ENCODE measurements around the gene KLK12.

KLK12 gene

DNA sequence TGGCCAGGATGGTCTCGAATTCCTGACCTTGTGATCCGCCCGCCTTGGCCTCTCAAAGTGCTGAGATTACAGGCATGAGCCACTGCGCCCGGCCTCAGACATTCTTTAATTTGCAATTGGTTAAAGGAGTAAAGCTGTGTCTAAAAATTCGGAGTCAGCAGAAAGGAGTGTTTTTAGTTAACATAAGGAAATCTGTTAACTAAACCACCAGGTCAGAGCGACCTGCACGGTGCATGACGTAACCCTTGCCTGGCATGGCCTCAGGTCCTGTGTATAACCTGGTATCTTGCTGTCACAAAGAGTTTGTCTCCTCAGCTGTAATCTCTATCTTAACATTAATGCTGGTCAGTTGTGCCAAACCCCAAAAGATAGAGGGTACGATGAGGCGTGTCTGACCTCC, 9.5 kb upstream of the KLK12 start:
- DNase-seq, result no peak

DNA sequence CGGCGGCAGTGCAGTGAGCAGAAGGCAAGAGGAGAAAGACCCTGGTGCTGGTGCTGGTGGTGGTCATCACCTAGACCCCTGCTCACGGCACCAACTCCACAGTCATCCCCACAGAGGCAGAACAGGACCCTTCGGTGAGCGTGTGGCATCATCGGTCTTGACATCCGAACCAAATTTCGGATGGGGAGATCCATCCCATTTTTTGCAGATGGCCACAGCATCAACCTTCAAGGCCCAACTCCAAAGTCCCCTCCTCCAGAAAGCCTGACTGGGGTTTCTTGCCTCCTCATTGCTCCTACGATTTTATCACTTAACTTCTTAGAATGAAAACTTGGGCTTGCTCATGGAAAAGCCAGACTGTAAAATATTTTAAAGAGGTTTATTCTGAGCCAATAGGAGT, 8.7 kb upstream of the KLK12 start:
- no peak for DNase-seq

- no peak for DNase-seq
These were observed 5.3 kb upstream of the KLK12 start for GRCh38 chr19:51040151-51040550.

GRCh38 chr19:51036519-51036918, 1.7 kb upstream of the KLK12 start:
- no peak for DNase-seq

DNA sequence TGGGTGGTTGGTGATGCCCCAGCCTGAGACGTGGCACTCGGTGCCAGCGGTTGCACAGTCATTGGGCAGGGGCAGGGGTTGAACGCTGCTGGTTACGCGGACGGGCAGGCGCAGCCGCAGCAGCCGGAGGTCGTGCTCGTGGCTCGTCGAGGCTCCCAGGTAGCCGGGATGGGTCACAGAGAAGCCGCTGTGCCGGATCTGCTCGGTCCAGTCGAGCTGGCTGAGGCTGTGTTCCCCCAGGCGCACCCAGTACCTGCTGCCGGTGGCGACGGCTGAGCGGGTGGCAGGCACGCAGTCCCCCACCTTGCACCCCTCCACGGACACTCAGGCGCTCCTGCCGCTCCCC, 2.9 kb downstream of the KLK12 start:
- no peak for DNase-seq

- no peak for DNase-seq
These were observed 3.5 kb downstream of the KLK12 start for GRCh38 chr19:51031220-51031879.

- DNase-seq, result no peak
These were observed 4.2 kb downstream of the KLK12 start for GRCh38 chr19:51030631-51031030.

GRCh38 chr19:51029718-51030117, 5.1 kb downstream of the KLK12 start:
- no peak for DNase-seq

DNA sequence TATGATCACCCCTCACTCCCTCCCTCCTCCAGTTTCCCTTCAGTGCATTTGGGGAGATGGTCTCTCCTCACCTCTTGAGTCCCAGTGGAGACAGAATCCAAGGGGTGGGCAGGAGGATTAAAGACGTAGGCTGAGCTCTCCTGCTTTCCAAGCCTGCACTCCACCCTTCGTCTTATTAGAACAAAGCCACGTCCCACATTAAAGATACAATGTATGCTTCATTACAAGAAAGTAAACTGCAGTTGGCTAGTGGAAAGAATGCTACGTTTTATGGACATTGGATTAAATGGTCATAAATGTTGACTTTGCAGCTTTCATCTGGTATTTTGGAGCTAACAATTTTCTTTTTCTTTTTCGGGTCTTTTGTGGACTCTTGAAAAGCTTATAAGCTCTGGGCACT, 6.9 kb downstream of the KLK12 start:
- no peak for DNase-seq

DNA sequence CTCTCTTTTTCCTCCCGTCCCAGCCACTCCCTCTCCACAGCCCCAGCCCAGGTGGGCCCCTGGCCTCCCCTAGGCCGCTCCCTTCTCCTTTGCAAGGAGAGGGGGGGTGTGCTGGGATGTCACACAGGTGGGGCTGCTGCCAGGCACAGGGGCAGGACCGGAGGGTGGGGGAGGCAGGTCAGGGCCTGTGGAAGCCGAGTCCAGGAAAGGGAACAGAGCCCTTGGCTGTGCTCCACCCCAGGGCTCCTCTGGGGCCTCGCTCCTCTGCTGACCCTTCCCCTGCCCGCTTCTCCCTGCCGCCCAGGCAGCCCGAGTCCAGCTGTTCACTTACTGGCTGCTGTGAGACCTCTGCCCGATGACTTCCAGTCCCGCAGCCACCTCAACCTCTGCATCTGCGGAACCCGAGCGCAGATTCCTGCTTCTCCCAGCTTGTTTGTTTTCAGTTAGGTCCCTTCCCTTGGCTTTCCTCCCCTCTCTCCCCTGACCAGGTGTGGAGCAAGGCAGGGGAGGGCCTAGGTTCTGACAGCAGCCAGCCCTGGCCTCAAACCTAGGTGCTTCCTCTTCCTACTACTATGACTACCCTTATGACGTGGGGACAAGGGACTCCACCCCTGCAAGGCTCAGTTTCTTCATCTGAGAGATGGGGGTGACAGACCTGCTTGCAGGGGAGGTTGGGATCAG, 7.5 kb downstream of the KLK12 start:
- no peak for DNase-seq

- no peak for DNase-seq
These were observed 8.3 kb downstream of the KLK12 start, which contains the start of gene KLK11 for GRCh38 chr19:51026554-51026831. Gene KLK11, minus strand, starts transcription at chr19:51026616. Its CDS starts 985 bp downstream, at chr19:51025631.

DNA sequence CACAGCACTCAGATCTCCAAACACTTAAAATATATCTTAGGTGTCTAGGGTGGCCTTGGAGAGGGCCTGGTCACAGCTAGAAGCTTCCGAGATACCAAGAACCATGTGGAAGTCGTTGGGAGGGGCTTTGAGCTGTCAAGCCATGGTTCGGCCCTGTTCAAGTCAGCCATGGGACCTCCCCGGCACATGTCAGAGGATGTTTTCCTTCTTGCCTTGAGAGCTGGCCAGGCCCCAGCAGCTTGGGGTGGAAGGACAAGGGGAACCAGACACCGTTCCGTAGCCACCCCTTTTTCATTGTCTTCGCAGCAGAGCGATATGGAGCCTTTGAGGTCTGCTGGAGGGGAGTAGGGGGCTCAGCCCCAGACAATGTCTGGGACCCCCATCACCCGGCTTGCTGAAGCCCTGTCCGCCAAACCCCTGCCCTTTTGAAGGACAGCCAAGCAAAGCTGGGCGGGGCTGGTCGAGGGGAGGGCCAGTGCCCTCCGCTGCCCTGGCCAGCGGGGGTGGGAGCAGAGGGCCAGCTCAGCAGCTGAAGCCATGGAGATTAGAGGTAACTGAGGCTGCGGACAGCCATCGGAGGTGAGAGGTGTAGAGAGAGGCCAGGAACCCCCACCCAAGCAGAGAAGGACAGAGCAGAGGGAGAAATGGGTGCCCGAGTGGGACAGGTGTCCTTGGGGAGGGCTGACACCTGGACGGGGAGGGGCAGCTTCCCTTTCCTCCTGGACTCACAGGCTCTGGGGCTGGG, 8.8 kb downstream of the KLK12 start:
- DNase-seq, result no peak

GRCh38 chr19:51025401-51025800, 9.4 kb downstream of the KLK12 start:
- DNase-seq, result no peak

- no peak for DNase-seq
These were observed 9.9 kb downstream of the KLK12 start for GRCh38 chr19:51024924-51025323.

DNA sequence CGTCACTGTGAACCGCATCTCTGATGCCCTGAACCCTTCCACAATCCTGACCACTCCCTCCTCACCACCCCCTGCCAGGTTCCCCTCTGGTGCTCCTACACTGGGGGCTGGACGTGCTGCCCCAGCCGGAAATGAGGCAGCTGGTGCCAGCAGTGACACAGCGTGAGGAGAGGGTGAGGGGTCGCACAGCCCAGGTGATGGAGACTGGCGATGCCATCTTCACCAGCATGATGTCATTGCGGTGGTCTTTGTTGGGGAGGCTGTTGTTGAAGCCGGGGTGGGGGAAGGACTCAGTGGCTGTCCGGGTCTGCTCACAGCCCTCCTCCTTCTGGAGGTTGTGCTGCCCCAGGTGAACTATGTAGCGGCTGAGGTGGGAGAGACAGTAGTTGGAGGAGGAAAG, 10.9 kb downstream of the KLK12 start:
- no peak for DNase-seq

DNA sequence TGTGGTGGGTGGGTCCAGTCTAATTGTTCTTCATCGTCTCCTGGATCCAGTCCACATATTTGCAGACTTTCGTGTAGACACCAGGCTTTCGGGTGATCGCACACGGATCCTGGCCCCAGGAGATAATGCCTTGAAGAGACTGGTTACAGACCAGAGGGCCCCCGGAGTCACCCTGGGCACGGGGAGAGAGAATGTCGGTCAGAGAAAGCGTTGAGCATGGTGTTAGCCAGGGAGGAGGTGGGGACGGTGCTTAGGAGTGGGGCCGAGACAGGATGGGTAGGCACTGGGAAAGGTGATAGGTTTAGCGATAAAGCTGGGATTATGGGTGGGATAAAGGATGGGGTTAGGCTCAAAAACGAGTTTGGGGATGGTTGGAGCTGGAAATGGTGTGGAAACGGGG, 12.3 kb downstream of the KLK12 start:
- DNase-seq, result no peak

GRCh38 chr19:51020988-51021651, 13.7 kb downstream of the KLK12 start:
- DNase-seq, result no peak

- no peak for DNase-seq
These were observed 15.3 kb downstream of the KLK12 start, which contains the start of gene KLK10 for GRCh38 chr19:51019544-51019925. Gene KLK10, minus strand, starts transcription at chr19:51019709. Its CDS starts 579 bp downstream, at chr19:51019130.

DNA sequence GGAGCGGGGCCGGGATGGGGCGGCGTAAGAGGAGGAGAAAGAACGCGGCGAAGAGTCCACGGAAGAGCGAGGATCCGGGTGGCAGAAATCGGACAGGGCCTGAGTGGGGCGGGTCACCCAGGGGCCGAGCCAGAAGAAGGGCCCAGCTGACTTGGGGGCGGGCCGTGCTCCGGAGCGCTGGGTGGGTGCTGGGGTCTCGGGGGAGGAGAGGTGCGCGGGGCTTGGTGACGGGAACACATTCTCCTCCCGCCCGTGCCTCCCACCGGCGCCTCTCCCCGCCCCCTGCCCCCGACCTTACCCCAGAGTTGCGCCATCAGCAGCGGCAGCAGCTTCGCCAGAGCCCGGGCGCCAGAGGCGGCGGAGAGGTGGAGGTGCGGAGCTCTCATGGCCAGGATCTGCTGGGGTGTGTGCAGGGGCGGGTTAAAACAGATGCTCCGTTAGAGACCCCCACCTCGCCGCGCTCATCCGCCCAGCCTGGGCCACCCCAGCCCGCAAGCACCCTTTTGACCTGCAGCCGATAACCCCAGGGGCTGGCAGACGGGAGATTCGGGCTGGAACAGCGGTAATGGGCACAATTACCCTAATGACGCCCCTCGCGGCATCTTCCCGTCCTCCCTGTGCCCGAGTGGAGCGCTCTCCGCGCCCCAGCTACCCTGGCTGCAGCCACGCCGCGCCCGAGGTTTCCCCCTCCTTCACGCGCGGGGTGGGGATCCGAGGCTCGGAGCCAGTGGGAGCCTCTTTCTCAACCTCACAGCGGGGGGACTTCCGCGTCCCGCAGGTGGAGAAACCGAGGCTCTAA, 15.9 kb downstream of the KLK12 start:
- DNase-seq, result no peak

DNA sequence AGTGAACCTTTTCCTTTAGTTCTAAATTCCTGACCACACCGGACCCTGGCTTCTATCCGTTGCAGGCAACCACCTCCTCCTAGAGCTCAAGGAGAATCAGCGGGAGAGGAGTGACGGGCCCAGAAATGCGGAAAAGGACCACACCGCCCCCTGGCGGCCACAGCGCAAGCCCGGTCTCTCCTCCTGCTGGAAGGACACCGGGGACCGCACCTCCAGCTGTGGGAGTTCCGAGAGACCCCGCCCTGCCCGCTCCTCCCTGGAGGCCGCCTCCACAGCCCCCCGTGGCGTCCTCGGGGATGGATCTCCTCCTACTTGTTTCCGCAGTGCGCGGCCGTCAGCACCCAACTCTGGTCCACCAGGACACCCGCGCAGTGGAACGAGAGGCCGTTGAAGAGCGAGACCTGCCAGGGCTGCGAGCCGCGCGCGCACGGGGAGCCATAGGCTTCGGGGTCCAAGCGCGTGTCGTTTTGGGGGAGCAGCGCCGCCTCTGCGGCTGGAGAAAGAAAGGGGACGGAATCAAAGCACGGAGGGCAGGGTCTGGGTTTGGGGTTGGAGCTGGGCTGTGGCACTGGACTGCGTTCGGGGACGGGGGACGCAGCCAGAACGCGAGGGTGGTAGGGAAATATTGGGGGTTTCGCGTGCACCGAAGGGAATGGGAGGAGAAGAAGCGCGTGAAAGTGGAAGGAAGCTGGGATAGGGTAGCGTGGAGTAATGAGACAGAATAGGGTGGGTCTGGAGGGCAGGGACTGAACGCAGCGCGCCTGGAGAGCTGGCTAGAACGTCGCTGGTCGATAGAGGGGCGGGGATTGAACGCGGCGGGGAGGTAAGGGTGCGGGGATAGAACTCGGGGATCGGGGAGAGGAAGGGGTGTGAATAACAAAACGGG, 17.8 kb downstream of the KLK12 start:
- no peak for DNase-seq

DNA sequence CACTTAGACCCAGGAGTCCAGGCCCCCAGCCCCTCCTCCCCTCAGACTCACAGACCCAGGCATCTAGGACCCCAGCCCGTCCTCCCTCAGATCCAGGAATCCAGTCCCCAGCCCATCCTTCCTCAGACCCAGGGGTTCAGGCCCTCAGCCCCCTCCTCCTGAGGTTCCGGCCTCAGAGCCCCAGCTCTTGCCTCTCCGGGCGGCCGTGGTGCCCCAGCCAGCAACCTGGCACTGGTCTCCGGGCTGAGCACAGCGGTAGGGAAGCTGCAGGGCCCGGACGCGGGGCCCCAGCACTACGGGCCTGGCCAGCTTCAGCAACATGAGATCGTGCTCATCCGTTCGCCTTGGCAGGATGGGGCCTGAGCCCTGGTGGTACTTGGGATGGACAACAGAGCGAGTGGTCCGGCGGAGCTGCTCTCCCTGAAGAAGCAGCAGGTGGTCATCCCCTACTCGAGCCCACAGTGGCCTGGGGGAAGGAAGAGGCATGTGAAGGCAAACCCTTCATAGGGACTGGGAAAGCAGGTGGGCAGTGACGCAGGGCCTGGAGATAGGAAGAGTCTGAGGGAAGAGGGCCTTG, 19.0 kb downstream of the KLK12 start:
- no peak for DNase-seq

DNA sequence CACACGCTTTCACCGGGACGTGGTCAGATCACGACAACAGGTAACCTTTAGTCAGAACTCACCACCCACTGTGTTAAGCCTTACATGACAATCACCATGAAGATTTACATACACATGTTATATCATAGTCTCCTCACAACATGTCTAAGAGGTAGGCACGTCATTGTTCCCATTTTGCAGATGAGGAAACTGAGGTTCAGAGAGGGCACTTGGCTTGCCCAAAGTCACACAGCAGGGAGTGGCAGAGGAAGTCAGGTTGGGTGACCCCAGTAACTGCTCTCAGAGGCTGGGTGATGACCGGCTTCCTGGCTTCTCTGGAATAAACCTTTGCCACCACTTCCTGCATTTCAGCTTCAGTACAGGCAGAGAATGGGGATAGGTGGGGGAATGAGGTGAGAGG, 20.6 kb downstream of the KLK12 start:
- DNase-seq, result no peak

Measured in right hindlimb (tissue), 1 donor.